Right ventricle myocardium superior (tissue), 1 donor: ENCODE data around the gene CAPS. TPM values are rescaled to one million over a fixed set of nuclear protein-coding genes. Genes with fewer than 3 reads are reported as not detected.

Source experiments
- ATAC-seq: fragments of 200-7000 bp; cut with Tn5 transposase; one replicate; pipeline ENCODE4 v1.9.1; 2020; ENCODE audit warnings: mild to moderate bottlenecking; ENCODE audit not compliant: poor library complexity
- DNase-seq: peaks from one replicate; pipeline ENCODE4 v3.0.0-alpha.2; 2020
- intact Hi-C: fragments of 100-400 bp; cut with DNase I; formaldehyde crosslinking; loops from one replicate; pipeline ENCODE4 v1.11.2; 2022
- total RNA-seq: library from RNA; stranded (reverse); fragmentation: NEBNext Ultra II Directional; extraction: Animal tissue kit (Norgen Biotek cat#: 25700); gene quantifications from one replicate; pipeline ENCODE4 v1.2.1, GENCODE V29; 2021
- donor health status: DM: no; HTN: yes; CAD: no; lungs with severe emphysema.

Gene CAPS
- total RNA-seq, 1 donor from 2014 or later: 3.4 TPM

DNA sequence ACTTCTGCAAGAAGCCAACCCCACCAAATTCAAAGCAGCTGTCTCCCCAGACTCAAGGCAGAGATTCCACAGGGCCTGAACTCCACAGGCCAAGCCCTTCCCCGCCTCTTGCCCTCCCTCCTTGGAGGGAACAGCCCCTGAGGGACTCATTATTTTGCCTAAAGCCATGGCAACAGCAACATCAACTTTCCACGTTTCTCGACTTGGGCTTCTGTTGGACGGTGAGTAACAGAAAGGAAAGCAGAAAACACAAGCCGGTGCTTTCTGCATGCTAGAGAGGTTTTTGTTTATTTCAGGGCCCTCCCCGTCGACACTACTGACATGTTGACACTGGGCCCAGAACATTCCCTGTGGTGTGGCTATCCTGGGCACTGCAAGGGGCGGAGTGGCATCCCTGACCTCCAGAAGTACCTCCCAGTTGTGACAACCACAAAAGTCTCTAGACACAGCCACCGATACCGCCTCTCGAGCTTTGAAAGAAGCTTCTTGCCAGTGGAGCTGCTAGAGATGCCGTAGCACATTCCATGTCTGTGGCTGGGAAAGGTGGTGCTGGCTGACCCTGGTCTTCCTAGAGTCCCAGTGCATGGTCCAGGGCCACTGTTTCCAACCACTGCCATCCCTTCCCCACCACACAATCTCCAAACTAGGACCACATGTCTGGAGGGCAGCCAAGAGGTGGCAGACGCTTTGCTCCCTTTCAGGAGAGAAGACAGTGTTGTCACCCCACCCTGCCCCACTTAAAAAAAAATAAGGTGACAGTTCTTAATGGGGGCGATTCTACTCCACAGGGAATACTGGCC is 12.8 kb downstream of the CAPS start:
- peak; percentile 79 for ATAC-seq
- peak; percentile 68 for DNase-seq
- intact Hi-C loops: no loop called here

DNA sequence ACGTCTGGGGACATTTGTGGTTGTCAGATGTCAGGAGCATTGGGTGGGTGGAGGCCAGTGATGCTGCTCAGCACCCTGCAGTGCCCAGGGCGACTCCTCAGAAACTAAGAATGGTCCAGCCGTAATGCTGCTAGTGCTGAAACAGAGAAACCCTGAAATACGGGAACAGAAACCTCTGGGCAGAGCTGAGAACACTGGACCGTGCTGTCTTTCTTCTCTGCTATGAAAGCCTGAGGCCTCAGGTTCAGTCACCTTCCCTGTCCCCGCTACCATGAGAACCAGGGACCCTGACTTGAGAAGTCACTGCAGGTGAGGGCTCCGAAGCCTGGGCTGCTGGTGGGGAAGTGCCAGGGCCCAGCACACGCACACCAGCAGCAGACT is 13.4 kb downstream of the CAPS start:
- intact Hi-C loops: no loop called here
- no peak for ATAC-seq
- no peak for DNase-seq

DNA sequence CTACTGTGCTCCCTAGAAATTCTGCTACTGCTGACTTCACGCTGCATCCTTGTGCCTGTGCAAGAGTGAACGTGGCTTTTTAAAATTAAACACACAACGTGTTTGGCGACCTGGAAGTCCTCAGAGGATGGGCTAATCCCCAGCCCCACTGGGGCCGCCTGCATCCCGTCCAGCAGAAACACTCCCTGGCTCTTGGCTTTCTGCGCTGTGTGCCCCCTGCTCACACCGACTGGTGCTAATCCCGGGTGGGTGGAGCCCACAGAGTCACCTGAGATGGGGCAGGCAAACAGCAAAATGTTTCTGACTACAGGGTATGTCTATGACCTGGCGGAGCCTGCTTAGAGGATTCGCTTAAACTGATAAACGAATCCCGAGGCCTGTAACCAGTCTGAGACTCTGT is 15.1 kb downstream of the CAPS start:
- intact Hi-C loops: no loop called here
- ATAC-seq (no peak), DNase-seq (no peak)

DNA sequence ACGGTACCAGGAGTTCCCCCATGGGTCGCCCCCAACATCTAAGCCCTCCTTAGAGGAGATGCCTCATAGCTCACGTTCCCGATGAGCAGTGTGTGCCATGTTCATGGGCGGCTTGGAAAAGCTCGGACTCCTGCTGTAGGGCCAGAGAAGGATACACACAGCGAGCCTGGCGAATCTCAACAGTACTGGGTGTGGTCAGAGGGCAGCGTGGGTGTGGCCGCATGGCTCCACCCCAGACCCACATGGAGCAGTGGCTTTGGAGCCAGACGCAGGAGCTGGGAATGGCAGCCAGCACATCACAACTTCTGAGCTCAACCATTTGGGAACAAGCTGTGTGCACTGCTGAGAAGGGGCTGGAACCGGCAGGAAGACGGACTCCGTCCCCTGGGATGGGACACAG is 15.6 kb downstream of the CAPS start:
- DNase-seq: no peak
- ATAC-seq: no peak
- intact Hi-C loops: no loop called here

DNA sequence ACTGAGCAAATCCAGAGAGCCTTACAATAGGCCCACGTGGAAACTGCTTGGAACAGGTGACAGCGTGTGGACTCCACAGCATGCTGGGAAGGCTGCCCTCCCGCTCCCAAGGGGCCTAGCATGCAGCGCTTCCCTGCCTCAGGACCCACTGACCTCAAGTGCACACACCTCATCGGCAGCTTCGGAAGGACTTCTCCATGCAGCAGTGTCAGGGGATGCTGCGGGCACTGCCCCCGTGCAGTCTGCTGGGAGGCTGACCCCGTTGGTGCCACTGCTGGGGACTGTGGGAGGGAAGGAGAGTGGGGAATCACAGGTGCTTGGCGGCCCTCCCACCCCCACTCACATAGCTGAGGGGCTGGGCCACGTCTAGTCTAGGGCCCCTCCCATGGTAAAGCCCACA is 17.2 kb downstream of the CAPS start:
- intact Hi-C loops: no loop called here
- ATAC-seq (no peak), DNase-seq (no peak)

DNA sequence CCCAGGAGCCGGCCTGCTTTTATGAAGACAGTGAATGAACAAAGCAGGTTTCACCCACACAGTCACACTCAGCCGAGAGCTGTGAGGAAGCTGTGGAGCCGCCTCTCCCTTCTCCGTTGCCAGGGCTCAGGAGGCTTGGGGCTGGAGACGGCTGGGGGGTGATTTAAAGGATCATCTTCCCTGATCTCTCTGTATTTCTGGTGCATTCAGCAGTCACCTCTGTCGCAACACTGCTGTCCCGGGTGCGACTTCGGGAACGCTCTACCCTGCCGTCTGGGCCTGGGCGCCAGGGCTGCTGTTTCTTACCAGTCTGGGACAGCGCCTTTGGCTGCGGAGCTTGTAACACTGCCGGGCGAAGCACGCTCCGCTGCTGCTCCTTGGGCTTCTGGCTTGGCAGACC is 18.1 kb downstream of the CAPS start:
- intact Hi-C loops: no loop called here
- no peak for DNase-seq
- no peak for ATAC-seq

DNA sequence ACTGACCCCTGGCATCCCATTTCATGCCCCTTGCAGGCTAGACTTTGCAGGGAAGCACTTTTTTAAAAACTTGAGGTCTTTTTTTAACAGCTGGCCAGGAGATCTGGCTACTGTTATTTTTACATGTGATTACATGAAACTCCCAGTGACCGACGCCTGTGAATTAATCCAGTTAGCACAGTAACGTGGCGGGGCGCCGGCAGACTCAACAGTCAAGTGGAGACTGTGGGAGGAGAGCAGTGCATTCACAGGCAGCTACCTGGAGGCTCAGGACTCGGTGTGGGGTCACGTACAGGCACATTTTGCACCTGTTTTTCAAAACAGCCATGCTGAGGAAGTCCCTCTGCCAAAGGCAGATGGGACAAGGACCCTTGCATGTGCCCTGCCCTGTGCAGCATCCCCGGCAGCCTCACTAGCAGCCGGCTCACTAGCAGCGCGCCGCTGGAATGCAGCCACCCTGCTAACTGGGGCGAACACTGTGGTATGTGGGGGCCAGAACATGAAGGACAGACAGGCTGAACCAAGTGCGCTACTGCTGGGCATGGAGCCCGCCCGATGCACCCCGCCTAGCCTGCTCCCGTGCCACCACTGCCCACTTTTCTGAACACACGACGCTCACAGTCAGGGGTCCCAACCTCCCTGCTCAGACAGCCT is 18.7 kb downstream of the CAPS start:
- intact Hi-C loops: no loop called here
- DNase-seq (no peak), ATAC-seq (no peak)

DNA sequence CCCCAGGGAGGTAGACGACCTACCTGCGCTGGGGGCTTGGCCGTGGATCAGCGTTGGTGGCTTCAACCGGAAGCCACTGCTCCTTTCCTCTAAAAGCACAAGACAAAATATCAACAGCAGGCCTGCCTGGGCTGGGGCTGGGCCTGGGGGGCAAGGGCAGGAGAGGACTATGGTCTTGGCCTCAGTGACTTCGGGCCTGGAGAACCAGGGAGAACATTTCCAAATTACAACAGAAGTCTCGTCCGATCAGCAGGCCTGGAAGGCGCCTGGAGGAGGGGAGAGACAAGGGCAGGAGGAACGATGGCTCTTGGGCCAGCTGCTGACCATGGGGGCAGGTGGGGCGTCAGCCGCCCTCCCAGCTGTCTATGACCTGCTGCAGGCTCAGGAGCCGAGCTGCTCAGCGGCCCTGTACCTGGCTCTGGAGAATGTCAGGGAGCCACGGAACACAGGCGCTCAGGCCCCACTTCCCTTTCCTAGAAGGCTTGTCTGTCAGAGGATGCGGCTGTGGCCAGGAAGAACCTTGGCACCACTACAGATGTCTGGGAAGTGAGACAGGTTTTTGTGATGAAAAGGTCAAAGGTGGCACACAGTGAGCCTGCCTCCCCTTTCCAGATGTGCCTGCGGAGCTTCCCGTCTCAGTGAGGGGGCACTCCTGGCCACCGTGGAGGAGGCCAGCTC is 19.5 kb downstream of the CAPS start:
- no peak for DNase-seq
- no peak for ATAC-seq
- intact Hi-C loops: no loop called here

DNA sequence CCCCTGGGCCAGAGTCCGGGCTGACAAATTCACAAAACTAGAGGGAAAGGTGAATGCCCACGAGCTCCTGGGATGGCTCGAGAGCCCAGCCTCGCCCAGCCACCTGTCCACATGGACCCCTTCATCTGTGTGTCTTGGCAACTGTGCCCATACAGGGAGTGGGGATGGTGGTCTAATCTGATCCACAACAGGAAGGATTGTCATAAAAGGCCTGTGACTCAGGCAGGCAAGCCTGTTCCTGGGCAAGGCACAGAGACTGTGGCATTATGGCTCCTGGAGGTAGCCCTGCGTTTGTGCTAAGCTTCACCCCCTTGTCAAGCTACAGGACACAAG is 20.0 kb downstream of the CAPS start:
- no peak for DNase-seq

DNA sequence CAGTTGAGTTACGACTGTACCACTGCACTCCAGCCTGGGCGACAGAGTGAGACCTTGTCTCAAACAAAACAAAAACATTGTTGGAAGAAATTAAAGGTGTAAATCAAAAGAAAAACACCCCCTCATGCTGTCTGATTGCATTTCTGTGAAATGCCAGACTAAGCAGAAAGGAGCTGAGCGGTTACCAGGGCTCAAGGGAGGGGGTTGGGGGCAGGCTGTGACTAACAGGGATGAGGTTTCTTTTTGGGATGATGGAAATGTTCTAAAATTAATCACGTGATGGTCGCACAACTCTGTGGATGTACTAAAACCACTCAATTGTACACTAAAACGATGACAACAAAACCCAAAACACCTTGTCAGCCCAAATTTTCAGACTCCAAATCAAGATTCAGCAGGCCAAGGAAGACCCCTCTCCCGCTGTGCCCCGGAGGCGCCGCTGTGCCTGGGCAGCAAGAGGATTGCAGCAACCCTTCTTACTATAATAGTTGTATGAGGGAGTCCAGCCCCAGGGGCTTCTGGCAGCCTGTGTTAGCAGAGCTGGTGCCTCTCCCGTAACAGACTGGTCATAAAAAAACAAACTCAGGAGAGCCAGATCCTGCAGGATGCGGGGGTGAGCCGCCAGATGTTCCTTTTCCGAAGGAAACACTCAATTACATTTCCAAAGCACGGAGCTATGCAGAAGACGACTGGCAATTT is 20.9 kb downstream of the CAPS start:
- no peak for DNase-seq
- intact Hi-C loops: no loop called here
- ATAC-seq: peak; percentile 45

More for the DNA sequence above, 20.0 kb downstream of the CAPS start:
- ATAC-seq: no peak
- intact Hi-C loops: no loop called here

DNA sequence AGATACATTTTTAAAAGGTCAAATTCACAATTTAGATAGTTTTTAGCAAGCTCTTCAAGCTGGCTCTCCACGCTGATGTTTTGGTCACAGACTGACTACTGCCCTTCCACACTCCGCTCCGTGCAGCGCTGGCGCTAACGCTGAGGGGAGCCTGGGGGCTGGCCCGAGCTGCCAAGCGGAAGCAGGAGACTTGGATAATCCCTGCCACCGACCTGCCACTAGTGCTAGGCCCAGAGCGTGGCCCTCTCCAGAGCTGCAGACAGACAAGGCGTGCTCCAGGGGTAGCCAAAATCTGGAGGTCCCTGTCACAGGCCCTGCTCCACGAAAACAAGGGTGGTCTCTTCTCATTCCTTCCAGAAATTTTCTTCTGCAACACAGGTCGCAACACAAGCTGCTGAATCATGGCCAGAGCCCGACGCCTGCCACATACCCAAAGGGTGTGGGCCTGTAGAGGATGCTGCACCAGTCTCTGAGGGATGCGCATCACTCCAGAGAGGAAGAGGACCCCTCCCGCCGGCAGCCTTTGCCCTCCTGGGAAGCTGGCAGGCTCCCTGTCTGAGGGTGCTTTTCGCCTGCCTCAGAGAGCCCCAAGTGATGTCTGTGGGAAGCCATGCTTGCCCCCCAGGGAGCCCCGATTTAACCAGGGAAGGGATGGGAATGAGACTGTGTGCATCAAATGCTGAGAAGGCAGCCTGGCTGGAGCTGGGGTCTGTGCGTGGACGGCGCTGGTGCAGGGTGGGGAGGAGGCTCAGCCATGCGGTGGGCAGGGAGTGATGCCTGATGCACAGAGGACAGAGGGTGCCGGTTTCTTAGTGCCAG is 21.6 kb downstream of the CAPS start:
- intact Hi-C loops: no loop called here
- no peak for DNase-seq
- ATAC-seq: peak; percentile 32

DNA sequence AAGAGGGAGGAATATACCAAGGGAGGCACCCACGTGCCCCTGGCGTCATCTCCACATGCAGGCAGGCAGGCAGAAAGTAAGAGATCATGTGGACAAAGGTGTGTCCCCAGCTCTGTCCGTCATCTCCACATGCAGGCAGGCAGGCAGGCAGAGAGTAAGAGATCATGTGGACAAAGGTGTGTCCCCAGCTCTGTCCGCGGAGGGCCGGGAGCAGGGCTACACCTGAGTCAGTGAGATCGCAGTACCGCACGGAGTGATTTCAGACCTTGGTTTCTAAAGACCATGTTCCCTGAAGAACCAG is 22.2 kb downstream of the CAPS start:
- no peak for DNase-seq
- intact Hi-C loops: no loop called here
- no peak for ATAC-seq

DNA sequence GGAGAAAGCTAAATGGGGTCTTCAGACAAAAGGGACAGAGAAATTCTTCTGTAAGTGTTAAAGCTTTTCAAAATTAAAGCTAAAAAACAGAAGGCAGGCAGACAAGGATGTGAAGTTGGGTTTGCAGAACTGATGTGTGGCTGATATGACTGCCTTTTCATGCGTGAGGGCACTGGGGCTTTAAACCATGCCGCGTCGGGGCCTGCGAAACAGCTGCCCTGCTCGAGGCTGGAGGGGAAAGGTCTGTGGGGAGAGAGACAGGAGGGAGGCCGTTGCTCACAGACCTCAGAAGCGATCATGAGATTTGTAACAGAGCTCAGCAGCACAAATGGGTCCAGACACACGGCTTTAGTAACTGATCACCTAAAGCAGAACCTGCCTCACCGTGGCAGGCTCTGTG is 23.5 kb downstream of the CAPS start:
- ATAC-seq: no peak
- intact Hi-C loops: no loop called here
- no peak for DNase-seq

DNA sequence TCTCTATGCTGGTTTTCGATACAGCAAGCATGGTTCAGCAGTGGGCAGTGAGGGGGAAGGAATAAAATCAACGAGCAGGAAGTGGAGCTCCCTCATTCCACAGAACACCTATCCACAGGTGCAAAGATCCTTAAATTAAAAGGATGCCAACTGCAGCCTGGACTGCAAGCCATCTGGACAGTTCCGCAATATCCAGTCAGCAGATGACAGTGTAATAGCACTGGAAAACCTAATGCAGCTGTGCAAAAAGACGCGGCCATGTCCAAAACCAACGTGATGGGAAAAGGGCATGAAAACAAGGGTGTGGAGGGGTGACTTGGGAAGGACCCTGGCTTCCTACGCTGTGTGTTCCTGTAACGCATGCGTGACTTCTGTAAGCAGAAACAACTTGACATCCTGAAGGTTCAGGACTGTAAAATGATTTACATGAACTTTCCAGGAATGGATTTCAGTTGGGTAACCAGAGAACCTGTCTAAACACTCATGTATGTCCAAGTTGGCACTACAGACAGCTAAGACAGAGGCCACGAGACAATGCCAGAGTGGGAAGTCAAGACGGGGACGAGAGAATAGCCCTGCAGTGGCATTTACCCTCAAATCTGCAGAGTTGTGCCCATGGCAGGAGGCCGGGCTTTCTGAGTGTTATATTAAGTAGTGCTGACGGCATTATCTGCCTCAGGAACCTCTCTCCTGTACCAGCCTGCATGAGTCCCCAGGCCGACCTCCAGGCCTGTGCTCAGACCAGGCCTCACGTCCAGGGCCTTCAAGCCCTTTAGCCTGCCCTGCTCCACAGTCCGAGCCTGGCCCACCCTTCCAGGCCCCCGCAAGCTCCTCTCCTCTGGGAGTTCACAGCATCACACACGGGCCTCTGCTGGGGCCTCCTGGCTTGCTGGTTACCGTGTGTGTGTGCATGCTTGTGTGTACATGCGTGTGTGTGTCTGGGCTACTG is 26.5 kb downstream of the CAPS start:
- DNase-seq (no peak), ATAC-seq (peak; percentile 51)
- intact Hi-C loops: no loop called here

DNA sequence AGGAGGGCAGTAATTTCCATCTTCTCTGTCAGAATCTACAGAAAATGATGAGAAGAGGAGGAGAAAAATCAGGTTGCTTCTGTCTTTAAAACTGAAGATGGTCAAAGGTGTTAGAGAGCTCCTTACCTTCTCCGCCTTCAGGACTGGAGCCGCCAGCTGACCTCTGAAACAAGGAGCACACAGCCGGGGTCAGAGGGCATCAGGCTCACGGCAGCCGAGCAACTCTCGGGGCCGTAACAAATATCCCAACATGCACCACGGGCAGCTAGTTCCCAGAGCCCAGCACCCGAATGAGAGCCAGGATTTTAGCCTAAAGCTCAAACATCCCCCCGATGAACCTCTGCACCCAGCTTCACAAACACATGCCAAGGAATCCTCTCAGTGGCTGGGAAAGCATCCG is 27.6 kb downstream of the CAPS start:
- DNase-seq (peak; percentile 34), ATAC-seq (no peak)
- intact Hi-C loops: no loop called here

DNA sequence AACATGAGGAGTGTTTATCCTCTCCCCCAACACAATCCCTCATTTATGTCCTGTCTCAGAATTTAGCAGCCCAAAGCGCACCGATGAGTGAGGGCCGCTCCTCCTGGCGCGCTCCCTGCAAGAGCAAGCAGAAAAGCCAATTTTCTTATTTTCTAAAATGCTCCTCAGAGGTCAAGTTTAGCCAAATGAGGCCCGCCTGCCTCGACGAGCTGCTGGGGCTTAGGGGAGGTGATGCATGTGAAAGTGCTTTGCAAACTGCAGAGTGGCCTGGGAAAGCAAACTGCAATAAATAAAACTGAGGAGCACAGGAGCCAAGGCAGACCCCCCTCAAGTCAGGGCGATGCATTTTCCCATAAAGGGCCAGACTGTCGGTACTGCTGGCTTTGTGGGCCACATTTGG is 29.0 kb downstream of the CAPS start:
- intact Hi-C loops: no loop called here
- no peak for ATAC-seq
- no peak for DNase-seq

DNA sequence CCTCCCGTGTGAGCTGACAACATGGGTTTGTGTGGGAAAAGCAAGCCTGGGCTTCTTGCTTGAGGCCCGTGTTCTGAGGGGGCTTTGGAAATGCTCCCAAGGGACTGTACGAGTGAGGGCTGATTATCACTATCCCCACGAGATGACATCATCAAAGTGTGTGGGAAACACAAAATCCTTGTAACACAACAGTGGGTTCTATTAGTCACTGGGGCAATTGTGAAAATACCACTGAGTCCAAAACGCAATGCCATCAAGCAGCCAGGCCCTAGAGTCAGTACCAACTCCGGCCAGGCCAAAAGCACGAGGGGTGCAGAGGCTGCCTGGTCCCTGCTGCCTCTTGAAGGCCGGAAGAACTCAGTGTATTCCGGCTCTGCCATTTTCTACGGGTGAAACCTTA is 29.6 kb downstream of the CAPS start:
- intact Hi-C loops: no loop called here
- no peak for ATAC-seq
- DNase-seq: no peak

DNA sequence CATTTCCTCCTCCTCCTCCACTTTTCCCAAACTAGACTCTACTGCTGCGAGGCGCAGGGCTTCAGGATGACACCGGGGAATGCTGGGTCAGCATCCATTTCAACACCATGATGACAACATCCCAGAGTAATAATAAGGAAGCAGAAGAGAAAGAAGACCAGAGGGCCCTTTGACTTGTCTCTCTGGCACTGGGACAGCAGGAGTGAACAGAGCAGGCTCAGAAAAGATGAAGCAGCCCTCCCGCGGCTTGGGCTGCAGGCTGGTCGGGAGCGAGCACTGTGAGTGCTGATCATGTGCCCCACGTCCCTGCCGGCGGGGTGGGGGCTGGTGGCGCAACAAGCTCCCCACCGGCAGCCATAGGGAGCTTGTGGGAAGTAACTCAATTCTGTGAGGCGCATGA is 33.4 kb downstream of the CAPS start:
- peak; percentile 85 for DNase-seq
- intact Hi-C loops: no loop called here
- peak; percentile 57 for ATAC-seq
